HG02870 (cell line): ENCODE data around the gene PTPN1.
"Not testable (repeated sequence)": the region's sequence is repeated elsewhere in the genome, so short reads cannot be mapped to it uniquely, and the experiment has no call there.

Experiments used
- ATAC-seq: cut with Tn5 transposase; IDR thresholded peaks from one replicate; pipeline ENCODE4 v1.9.1; 2021; ENCODE audit warnings: mild to moderate bottlenecking, moderate library complexity; ENCODE audit not compliant: unreplicated experiment

Gene PTPN1

GRCh38 chr20:50509923-50510705 is at the start of gene PTPN1:
Gene PTPN1 (plus strand): TSS chr20:50510383. CDS start chr20:50510528, 145 bp downstream.
- peak; percentile 83 for ATAC-seq

DNA sequence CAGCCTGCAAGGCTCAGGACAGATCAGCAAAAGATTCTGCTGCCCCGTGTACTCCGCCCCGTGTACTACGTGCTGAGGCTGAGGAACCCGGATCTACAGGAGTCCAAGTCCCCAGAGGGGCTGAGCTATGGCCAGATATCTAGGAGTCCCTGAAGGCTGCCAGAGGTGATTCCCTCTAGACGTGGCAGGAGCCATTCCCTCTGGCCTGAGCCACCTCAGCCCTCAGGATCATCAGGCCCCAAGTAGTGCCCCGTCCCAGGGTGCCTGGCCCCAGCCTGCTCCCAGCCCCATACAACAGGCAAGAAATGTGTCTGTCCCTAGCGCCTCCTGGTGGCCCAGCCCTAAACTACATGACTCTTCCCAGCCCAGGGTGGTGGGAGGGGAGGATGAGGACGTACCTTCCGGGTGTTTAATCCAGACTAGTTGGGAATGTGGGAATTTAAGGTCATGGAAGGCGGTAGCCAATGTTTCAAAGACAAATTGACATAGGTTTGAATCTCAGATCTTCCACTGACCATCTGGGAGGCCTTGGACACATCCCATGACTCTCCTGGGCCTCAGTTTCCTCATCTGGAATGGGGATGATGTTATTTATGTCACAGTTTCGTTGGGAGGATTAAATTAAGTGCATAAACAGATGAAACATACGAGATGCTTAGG is 49.4 kb upstream of the PTPN1 start:
- ATAC-seq, result peak; percentile 62

DNA sequence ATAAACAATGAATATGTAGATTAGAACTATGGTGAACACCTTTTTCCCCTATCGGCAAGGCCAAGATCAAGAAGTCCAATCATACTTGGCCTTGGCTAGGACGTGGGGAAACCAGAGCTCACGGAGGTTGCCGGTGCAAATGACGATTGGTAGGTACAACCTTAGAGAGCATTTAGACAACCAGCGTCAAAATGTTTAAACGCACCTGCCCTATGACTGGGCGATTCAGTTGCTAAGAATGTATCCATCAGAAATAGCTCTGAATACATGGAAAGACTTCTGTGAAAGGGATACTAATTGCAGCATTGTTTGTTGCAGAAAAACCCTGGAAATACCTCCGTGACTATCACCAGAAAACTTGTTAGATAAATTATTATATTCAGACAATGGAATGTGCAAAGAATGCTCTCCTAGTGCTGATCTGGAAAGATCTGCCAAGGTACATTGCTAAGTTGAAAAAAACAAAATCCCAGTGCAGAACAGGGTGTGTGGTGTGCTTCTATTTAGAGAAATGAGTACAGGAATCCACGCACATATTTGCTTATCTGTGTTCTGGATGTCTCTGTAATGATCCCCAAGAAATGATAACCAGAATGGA is 48.0 kb upstream of the PTPN1 start:
- ATAC-seq, result no peak

- peak; percentile 51 for ATAC-seq
These were observed 46.0 kb upstream of the PTPN1 start for GRCh38 chr20:50464026-50464724.

DNA sequence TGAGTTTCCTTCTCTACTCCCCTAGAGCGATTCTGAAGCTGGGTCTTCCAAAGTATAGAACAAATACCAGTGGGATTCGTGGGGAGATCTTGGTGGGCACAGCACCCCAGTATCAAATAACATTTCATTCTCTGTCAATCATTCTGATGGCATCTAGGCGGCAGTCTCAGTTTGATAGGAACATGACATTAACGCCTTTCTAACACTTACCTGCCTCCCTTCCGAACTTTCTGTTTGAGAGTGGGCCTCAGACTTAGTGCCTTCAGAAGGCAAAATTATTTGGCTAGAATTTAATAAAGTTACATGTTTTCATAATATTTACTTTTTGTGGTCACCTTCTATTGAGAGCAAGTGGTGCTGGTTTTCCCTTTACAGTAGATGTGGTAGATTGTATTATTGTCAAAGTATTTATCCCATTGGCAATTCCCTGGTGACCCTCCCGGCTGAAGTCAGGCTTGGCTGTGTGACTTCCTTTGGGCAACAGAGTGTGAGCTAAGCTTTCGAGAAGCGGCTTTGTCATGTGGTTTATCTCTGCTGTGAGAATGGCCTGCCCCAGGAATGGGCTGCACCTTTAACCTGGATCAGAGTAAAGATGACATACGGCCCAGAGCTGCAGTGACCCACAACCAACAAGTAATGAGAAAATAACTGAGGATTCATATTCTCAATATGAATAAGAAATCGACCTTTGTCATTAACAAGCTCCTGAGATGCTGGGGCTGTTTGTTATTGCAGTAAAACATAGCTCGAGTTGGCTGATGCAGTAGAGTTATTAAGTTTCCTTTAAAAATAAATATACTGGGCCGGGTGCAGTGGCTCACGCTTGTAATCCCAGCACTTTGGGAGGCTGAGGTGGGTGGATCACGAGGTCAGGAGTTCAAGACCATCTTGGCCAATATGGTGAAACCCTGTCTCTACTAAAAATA is 45.2 kb upstream of the PTPN1 start:
- no peak for ATAC-seq

DNA sequence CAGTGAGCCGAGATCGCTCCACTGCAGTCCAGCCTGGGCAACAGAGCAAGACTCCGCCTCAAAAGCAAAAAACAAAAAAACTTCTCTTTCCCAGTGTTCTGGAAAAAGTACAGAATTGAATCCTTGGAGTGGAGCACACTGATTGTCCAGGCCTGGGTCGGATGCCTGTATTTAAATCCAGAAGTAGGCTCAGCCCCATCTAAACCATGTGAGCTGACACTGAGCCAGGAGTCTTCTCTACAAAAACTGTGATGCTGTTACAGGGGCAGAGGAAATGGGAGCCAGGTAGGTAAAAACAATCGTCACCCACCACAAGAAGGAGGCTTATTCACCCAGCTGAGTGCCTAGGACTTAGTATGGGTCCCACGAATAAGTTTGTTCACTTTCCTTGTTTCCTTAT is 43.0 kb upstream of the PTPN1 start:
- ATAC-seq, result no peak

GRCh38 chr20:50467718-50468356 is 42.3 kb upstream of the PTPN1 start:
- ATAC-seq, result no peak

- ATAC-seq, result no peak
These were observed 41.8 kb upstream of the PTPN1 start for GRCh38 chr20:50468378-50468798.

- ATAC-seq, result no peak
These were observed 40.9 kb upstream of the PTPN1 start for GRCh38 chr20:50469176-50469723.

DNA sequence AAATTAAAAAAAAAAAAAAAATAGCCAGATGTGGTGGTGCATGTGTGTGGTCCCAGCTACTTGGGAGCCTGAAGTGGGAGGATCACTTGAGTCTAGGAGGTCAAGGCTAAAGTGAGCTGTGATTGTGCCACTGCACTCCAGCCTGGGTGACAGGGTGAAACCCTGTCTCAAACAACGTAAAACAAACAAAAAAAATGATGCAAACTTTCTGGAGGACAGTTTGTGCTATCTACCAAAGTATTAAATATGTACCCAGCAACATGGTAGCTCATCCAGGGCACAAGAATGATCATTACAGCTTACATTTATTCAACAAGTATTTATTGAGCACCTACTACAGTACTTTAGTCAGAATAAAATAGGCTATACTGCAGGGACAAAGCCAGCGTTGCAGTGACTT is 40.4 kb upstream of the PTPN1 start:
- no peak for ATAC-seq

GRCh38 chr20:50470264-50470858 is 39.8 kb upstream of the PTPN1 start:
- ATAC-seq, result no peak

- ATAC-seq, result no peak
These were observed 39.0 kb upstream of the PTPN1 start for GRCh38 chr20:50471231-50471630.

DNA sequence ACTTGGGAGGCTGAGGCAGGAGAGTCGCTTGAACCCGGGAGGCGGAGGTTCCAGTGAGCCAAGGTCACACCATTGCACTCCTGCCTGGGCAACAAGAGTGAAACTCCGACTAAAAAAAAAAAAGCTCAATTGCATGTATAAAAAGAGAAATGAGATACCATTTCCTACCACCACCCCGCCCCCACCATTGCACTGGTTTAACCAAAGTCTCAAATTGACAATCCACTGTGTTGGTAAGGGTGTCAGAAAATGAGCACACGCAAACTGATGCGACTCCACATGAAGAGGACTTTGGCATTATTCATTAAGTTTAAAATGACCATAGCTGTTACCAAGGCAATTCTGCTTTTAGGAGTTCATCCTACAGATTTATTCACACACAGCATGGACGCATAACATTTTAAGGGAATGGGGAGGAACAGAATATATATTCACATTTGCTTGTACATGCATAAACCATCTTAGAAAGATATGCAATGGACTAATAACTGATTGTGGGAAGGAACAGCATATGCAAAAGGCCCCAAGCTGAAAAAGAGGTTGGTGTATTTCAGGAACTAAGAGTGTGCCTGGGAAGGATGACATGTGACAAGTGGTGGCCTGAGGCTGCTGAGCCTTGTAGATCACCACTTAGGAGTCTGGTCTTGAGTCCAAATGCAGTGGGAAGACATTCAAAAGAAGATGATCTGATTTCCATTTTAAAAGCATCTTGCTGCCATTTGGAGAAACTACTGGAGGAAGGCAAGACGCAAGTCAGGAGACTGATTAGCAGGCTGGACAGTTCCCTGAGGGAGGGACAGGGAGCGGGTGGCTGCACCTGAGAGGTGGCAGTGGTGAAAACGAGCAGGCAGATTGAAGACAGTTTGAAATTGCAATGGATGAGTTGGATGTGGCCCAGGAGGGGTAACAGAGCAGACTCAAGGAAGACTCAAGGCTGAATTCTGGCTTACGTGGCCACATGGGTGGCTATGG is 37.2 kb upstream of the PTPN1 start:
- ATAC-seq, result no peak

DNA sequence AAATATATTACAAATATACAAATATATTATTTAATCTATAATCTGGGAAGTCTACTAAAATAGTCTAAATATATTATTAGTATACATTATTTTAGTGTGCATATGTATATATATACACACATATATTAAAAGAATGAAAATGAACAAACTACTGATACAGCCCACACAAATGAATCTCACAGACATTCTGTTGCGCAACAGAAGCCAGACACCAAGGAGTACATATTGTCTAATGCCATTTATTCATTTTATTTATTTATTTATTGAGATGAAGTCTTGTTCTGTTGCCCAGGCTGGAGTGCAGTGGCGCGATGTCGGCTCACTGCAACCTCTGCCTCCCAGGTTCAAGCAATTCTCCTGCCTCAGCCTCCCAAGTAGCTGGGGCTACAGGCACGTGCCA is 35.8 kb upstream of the PTPN1 start:
- ATAC-seq, result not testable (repeated sequence)

- no peak for ATAC-seq
These were observed 34.4 kb upstream of the PTPN1 start for GRCh38 chr20:50475681-50476292.

DNA sequence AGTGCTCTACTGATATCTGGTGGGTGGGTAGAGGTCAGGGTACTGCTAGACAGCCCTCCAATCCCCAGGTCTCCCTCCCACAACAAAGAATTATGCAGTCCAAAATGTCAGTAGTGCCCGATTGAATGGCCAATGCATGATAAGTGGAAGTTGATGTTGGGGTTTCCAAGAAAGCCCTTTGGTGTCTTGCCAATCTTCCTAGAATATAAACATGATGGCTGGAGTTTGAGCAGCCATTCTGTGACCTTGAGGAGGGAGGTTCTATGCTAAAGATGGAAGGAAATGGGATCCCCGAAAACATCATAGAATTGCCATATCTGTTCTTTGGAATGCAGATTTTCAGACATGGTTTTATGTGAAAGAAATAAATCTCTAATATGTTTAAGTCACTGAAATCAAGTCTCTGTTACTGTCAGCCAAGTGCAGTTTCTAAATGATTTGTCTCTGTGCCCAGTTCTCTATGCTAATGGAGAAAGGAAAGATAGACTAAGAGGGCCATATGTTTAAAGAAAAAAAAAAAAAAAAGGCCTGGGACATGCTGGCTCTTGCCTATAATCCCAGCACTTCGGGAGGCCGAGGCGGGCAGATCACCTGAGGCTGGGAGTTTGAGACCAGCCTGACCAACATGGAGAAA is 32.8 kb upstream of the PTPN1 start:
- no peak for ATAC-seq
